ENCODE results near the gene TMC7.

- TF ChIP-seq EZH2 (IDR thresholded peaks at IDR 0.05), result no peak
- no peak for TF ChIP-seq POLR2AphosphoS5 (IDR thresholded peaks at IDR 0.05; ENCODE audit: borderline replicate concordance, low read depth, low read length)
Measured at GRCh38 chr16:18942061-18942460, 41.7 kb upstream of the TMC7 start.

Data from SK-N-MC (cell line).